ENCODE results near the gene ANKRD6.
"Not testable (repeated sequence)": the region's sequence is repeated elsewhere in the genome, so short reads cannot be mapped to it uniquely, and the experiment has no call there.

ANKRD6 gene

DNA sequence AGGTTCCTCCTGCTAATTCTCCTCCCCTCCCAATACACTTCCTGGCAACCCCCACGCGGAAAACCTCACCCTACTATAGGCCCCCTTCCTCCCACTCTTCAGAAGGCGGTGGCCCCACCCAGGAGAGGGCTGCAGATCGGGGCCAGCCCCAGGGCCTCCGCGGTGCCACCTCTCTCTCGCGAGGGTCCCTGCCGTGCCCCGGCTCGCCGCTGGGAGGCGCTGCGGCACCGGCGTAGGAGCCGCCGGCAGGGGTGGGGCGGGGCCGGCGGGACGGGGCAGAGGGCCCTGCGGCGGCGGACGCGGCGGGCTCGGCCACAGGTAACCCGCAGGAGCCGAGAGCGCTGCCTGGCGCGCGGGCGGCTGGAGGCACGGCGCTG, at the start of gene ANKRD6:
ANKRD6 (plus strand) TSS at position 278 of the 377 bp plus-strand sequence. CDS start 133,825 bp downstream, outside the sequence.
- DNase-seq, result peak; percentile 86

DNA sequence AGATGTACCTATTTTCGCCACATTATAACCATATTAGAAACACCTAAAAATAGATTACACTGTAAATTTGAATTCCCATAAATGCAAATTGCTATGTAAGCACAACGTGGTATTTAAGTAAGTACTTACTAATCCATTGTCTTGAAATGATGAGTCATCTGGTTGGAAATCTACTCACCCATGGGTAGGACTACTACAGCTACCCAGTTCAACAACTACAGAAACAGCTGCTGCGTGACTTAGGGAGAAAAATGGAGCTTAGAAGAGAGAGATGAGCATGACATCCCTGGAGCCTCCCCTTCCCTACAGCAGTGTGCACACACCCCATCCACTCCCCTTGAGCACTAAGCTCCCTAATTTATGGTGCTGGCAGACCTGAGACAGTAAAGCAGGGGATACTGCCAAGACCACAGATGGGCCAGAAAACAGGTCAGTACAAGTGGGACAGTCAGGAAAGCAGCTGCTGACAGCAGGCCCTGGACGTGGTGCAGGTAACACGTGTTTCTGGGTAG, 47.7 kb upstream of the ANKRD6 start:
- no peak for DNase-seq

DNA sequence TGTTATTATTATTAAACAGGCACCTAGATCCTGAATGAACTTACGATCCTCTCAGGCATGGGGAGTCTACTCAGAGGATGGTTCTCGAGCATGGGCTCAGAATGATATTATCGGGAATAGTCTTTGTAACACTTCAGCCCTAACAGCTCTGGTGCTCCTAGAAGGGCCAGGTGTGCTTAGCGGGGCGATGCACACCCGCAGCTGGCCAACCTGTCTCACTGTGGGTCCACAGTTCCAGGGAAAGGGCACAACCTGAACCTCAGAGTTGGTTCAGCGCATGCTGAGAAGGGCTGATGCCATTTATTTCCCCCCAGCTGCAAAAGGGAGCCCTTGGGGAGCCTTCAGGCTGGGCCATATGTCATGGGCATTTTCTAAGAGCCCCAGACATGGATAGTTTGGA, 47.1 kb upstream of the ANKRD6 start:
- DNase-seq, result no peak

DNA sequence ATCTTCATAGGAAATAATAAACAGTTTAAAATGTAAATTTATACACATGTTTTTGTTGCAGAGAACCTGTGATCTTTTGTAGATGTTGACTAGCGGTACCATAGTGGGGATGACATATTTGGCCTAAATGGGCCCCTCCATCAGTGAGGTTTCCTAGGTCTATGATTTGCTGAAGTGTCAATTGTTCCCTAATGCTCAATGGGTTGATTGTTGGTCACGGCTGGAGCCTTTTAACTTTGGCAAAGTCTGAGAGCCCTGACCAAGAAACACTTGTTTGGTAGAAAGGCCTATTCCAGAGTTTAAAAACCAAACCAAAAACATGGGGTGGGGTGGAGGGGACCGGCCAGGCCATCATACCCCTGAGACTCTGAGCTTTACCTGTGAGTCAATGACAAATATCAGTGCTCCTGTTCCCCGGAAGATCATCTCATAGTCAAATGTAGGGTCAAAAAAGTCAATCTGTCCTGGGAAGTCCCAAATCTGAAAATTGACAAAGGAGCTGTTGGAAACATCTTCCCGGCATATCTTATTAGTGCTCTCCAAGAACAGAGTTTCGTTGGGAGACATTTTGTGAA, 45.9 kb upstream of the ANKRD6 start:
- no peak for DNase-seq

DNA sequence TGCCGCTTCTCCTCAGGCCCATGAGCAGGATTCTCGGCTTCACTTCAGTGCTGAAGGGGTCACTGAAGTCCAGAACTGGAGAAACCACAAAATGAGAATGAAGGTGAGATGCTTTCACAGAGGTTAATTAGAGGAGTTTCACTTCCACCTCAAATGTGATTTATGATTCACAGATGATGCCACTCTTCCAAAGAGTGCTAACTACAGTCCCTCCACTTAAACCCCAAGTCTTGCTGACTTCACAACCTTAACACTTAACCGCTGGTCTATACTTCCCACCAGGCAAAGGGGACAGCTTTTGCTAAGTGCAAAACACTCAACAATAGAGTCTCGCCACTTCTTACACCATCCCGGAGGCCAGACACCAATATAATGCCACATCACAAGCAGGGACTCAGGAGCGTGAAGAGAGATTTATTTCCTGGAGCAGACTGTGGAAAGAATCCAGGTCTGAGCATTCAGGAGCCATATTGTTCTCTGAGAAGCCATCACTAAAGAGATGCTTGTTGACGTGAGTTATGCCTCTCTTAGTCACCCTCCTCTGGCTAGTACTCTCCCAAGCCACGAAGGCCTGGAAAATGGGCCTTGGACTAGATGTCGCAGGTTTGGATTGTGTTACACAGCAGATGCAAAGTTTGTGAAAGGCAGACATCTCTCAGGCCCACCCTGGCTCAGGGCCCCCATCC, 45.3 kb upstream of the ANKRD6 start:
- DNase-seq, result no peak

DNA sequence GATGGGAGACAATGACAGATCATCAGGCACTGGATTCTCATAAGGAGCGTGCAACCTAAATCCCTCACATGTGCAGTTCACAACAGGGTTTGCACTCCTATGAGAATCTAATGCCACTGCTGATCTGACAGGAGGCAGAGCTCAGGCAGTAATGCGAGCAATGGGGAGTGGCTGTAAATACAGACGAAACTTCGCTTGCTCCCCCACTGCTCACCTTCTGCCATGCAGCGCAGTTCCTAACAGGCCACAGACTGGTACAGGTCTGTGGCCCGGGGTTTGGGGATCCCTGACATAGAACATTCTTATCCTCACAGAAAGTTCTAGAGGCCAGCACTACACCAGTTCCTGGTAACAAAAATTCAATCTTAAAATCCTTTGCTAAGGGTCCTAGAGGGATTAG, 44.1 kb upstream of the ANKRD6 start:
- no peak for DNase-seq

DNA sequence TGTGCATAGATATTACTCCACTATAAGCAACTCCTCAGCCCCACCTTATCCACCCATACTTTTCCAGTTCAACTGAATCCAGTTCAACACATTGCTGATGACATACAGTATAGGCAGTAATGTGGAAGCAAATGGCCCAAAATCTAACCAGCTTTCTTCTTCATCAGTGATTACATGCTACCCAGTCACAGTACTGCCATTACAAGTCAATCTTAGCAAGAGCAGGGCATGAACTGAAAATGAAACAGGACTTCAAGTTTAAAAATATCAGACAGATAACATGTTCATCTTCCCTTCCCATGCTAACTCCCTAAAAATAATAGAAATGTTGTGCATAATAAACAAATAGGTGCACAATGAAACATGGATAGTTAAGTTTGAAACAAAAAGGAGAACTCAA, 40.1 kb upstream of the ANKRD6 start:
- DNase-seq, result no peak

DNA sequence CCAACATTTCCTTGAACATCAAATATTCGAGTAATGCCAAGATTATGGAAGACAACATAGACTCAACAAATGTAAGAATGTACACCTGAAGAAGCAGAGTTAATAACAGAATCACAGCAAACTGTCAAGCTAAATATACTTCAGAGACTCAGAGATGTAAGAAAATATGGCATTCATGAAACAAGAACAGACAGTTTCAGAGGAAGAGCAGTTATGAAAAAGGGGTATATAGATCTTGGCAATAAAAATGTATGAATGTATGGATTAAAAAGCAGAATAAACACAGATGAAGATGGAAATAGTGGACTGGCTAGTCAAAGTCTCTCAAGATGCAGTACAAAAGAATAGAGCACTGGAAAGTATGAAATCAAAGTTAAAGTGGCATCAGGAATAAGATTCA, 39.3 kb upstream of the ANKRD6 start:
- no peak for DNase-seq

DNA sequence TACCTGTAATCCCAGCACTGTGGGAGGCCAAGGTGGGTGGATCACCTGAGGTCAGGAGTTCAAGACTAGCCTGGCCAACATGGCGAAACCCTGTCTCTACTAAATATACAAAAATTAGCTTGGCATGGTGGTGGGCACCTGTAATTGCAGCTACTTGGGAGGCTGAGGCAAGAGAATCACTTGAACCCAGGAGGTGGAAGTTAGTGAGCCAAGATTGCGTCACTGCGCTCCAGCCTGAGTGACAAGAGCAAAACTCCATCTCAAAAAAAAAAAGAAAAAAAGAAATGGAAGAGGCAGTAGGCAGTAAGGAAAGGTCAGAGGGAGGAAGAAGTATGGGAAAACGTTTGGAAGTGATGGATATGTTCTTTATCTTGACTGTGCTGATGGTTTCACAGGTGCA, 35.1 kb upstream of the ANKRD6 start:
- not testable (repeated sequence) for DNase-seq

DNA sequence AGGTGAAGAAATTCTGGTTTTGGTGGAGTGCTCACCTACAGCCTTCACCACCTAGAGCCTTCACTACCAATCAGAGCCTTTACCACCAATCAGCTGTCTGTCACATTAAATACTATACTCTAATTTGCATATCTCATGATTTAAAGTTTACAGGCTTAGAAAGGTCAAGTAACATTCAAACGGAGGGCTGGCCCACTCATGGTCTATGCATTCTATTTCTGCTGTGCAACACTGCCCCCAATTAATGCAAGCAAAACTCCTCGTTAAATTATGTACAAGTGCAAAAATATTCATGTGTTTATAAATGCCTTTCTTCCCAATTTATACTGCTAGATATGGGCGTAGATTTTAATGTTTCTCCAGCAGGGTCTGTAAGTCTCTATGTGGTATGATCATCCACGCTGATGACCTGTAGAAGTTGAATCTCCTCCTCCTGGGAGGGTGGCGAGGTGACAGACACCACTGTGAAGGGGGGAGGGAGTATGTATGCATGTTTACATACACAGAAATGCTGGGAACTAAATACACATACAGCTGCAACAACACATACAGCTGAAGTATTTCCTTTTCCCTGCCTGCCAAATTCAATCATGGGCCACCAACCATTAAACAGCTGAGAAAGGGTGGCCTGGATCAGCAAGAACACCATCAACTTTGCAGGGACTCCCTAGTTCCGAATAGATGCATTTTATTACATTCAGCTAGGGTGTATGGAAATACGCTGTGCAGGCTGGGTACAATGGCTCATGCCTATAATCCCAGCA, 34.0 kb upstream of the ANKRD6 start:
- DNase-seq, result no peak

DNA sequence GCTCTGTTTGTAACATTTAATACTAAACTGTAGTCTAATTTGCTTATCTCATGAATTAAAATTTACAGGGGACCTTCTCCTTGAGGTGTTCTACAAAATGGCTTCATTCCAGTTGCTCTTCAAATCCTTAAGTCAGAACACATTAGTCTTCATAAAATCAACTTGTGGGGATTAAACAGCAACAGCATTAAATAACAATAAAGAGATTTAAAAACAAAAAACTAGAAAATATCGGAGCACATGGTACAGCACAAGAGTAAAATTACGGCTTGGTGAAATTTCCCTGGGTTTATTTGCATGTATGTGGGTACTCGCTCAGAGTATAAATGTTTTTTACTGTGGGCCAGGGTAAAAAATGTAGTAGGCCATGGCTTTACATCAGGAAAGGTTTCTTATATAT, 32.9 kb upstream of the ANKRD6 start:
- DNase-seq, result no peak

DNA sequence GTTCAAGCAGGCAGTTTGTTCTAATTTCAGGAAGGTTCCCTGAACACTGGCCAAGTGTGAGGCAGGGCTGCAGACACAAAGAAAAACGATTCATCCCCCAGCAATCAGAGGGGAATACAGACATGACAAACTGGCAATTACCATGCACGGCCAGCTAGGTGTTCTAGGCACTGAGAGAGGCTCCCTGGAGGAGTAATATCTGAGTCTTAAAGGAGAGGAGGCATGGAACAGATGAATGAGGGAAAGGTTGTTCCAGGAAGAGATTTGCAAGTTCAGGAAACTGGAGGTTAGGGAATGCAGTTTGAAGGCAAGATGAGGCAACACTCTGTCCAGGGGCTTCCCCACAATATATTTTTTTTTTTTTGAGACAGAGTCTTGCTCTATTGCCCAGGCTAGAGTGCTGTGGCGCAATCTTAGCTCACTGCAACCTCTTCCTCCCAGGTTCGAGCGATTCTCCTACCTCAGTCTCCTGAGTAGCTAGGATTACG, 32.0 kb upstream of the ANKRD6 start:
- DNase-seq, result no peak

DNA sequence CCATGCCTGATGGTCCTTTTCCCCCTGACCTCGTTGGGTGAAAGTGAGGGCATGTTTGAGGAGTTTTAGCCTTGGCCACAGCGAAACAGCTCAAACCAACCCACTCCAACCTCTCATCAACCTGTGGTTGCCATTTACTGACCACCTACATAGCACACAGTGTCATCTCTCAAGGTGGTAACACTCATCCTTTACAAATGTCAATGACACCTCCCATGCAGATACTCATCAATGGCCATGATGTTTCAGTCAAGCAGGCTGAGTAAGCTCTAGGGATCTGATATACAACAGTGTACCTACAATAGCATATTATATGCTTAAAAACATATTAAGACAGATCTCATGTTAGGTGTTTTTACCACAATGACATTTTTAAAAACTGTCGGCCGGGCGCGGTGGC, 30.2 kb upstream of the ANKRD6 start:
- DNase-seq, result no peak

DNA sequence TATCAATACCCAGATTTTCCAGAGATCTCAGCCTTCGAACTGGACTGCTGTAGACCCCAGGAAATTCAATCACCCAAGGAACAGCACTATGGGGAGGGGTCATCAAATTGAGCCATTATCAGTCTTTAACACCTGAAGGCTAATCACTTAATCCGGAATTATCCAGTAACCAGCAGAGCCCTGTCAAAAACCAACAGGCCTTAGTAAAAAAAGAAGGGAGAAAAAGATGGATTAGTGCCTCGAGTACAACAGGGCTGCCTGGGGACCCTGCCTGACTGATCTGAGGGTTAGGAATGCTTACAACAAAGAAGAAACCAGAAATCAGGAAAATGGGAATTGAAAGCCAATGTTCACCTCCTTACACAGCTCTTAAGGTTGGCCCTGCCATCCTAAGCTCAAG, 28.4 kb upstream of the ANKRD6 start:
- no peak for DNase-seq

DNA sequence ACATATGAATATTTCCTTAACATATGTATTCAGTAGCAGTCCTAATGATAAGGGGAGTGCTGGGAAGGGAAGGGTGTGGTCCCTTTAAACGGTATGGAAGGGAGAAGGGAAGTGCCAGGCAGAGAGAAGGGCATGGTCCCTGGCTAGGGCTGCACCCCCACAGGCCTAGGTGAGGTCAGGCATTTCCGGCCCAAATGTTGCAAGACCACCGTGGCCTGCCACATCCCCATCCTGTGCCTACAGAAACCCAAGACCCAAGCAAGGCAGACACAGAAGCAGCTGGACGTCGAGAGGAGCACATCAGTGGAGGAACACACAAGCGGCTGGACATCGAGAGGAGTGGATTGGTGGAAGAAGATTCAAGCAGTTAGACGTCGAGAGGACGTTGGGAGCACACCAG, 26.8 kb upstream of the ANKRD6 start:
- DNase-seq, result no peak

DNA sequence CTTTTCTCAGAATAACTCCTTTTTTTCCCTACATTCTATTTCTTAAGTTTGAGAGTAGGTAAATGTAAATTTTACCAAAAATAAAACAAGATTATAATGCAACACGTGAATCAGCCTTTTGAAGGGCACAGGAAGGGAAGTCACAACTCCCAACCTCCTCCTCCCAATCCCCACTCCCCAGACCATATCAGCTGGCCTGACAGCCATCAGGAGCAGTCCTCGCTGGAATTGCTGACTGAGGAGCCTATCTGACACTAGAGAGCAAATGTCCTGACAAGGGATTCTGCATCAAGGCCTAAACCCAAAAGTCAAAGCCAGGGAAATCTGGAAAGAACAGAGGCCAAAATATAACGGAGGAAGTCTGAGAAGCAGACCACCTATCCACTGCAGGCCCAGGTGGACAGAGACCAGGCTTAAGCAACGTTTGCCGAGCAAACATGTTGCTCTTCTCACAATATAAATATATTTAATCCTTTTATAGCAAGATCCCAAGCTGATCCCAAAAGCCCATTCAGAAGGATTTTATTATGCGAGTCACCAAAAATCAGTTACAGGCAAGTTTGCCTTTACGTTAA, 23.4 kb upstream of the ANKRD6 start:
- DNase-seq, result no peak

DNA sequence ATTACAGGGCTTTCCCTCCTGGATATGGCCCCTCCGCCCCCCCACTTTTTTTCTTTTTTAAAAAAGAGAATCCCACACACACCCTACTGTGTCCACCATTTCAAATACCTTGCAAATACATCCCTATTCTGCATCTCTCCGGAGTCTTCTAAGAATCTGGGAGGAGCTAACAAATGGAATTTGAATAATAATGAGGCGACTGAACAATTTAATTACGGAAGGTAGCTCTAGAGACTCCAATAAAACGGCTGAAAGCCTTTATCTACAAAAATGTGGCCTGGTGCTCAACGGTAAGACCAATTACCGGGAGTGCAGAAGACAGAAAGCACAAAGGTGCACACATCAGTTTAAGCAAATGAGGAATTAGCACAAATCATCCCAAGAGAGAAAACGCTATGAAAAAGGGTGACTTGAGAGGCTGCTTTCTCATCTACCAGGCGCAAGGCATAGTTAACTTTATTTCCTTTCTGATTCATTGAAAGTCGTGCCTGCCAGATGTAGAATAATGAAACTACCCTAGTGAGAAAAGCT, 22.7 kb upstream of the ANKRD6 start:
- DNase-seq, result no peak

DNA sequence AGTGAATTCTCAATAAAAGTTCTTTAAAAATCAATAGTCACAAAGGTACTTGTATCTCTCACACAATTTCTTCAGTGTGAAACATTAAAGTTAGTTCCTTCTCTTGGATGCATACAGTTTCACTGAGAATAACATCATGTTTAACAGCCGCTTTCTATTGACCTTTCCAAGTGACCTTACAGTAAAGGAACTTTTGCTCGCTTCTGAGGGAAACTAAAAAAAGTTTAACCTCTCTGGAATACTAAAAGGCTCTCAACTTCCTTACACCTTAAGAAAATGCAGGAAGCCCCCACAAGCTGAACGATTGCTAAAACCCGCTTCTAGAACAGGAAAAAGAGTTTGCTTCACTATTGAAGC, 22.2 kb upstream of the ANKRD6 start:
- no peak for DNase-seq

DNA sequence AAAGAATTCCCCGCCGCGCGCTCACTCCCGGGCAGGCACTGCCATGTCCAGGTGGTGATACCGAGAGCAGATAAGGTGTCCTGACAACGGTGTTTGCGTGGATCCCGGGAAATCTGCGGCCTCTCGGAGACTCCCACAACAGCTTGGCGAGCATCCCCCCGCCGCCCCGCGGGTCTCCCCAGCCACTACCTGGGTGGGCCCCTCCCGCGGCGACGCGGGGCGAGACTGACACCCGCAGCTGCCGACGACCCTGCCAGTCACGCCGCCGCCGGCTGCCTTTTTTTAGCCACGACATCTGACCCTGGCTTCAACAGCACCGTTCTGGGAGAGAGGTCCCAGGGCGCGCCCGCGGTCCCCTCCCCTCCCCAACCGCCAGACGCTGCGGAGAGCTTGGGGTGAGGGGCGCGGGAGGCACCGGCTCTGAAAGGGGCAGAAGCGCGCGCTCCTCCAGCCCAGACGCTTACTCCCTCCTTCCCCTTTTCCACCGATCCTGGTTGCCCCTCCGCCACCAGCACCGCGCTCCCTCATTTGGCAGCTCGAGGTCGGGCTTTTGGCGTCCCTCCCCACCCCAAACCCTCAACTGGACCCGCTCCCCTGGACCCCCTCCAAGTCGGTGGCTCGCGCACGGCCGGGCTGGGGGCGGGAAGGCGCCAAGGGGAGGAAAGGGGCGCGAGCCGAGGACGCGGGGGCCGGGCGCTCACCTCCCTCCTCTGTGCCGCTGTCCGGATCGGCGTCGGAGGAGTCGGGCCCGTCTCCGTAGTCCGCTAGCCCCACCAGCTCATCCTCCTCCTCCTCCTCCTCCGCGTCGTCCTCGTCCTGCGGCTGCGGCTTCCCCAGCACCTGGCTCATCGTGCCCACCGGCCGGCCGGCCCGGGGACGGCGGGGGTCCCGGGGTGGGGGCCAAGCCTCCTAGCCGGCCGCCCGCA, 21.5 kb upstream of the ANKRD6 start:
- DNase-seq, result peak; percentile 36

DNA sequence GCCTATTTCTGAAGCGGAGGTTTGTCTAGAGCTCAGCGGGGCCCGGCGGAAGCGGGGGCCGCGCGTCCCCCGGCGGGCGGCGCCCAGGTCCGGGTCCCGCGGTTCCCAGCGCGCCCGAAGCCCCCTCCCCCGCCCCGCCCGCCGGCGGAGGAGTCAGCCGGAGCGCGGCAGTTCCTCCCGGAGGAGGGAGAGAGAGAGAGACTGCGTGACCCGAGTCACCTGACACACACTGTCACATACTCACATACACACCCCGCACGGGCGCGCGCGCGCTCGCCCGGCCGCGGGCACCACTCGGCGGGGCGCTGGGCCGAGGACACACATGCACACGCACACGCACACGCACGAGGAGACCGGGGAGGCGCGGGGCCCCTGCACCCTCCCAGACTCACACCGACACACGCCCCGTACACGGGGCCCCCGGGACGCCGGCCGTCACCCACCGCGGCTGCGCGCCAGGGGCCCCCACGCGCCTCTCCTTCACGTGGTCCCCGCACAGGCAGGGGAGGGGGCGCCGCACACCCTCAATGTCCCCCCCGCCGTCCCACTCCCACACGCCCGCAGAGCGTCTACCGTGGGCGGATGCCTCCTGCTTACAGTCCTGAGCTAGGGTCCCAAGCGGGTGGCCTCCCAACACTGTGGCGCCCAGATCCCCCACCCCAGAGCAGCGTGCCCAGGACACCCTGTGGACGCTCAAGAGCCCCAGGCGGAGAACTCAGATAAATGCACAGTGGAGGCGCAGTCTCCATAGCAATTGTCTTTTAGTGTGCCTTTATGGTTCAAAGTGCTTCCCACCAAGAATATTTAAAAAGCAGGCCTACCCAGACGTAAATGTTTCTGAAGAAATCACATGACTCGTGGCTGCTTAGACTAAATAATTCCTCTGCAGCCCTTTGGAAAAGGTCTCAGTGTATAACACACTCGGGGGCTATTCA, 20.6 kb upstream of the ANKRD6 start, which contains the start of gene RRAGD:
RRAGD (minus strand) TSS at position 203 of the 935 bp plus-strand sequence. CDS start 280 bp downstream, outside the sequence.
- peak; percentile 68 for DNase-seq

DNA sequence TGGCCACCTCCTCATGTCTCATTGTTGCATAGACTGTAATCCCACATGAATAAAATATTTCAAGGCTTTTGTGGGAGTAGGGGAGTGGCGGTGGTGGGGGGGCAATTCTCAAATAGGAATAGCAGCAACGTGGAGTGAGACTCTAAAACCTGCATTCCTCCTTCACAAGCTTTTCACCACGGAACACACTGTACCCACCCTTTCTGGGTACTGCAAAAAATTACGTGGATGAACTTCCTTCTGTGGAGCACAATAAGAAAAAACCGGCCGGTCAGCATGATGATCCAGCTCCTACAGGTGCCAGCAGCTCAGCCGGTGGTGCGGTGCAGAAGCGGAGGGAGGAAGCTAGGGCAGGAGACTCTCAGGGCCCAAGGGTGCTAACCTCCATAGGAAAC, 19.9 kb upstream of the ANKRD6 start:
- DNase-seq, result no peak
